D721Med (cell line): Measurements from ENCODE around the gene NF2.

ENCODE experiments used
- DNase-seq: peaks from one replicate; pipeline ENCODE4 v3.0.0; 2011; ENCODE audit warnings: low spot score; ENCODE audit not compliant: insufficient read length
- FAIRE-seq: peaks from 2 replicates; lab custom pipeline; 2011; peaks lifted over from hg19 to GRCh38; lab: Jason Lieb, UNC
- TF ChIP-seq, protein P1 (sequence below): IDR thresholded peaks from 2 replicates; pipeline ENCODE4 v1.5.1; 2012; ENCODE audit warnings: mild to moderate bottlenecking, control low read depth; ENCODE audit not compliant: insufficient read depth; ENCODE audit errors: missing control alignments

Gene NF2

DNA sequence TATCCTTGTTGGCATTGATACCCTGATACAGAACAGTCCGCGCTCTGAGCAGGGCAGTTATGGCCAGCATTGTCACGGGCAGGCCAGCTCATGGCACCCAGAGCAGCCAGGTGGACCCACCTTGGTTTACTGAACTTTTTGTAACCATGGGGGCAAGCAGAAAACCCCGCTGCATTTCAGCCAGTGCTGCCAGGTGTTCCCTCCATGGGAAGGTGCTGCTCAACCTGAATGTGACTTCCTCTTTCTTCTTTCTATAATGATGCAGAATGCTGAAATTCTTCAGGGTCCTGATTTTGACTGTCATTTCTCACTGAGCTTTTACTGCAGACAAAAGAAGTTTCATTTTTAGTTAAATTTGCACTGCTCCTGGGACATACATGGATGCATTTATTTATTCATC lies 80.8 kb downstream of the NF2 start:
- FAIRE-seq, result no peak
- TF ChIP-seq, protein P1, sequence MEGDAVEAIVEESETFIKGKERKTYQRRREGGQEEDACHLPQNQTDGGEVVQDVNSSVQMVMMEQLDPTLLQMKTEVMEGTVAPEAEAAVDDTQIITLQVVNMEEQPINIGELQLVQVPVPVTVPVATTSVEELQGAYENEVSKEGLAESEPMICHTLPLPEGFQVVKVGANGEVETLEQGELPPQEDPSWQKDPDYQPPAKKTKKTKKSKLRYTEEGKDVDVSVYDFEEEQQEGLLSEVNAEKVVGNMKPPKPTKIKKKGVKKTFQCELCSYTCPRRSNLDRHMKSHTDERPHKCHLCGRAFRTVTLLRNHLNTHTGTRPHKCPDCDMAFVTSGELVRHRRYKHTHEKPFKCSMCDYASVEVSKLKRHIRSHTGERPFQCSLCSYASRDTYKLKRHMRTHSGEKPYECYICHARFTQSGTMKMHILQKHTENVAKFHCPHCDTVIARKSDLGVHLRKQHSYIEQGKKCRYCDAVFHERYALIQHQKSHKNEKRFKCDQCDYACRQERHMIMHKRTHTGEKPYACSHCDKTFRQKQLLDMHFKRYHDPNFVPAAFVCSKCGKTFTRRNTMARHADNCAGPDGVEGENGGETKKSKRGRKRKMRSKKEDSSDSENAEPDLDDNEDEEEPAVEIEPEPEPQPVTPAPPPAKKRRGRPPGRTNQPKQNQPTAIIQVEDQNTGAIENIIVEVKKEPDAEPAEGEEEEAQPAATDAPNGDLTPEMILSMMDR, result no peak
- DNase-seq, result no peak

DNA sequence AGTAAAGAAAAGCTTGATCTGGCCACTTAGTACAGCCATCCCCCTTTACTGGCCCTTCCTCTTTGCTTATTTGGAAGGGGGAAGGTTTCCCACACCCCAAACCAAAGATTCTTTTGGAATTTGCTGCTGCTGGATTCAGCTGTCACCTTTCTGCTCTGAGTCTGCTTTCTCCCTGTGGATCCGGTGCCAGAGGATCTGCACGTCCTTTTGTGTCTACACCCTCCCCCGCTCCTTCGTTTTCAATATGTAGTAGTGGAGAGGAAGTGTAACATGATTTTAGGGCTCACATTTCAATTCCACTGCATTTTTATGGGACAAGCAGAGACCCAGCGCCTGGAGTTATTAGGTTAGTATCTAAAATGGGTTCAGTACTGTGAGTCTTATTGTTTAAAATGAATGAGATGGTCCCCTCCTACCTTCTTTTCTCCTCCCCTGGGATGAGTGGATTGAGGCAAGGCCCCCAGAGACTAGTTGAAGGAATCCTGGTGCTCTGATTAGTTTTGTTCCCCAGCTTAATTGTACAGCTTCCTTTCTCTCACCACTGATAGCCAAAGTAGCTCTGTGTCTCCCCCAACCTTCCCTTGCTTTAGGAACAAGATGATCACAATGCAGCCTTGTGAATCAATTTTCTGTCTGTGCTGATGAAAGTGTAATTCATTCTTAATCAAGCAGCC lies 85.9 kb downstream of the NF2 start:
- no peak for FAIRE-seq
- TF ChIP-seq, protein P1, result no peak
- no peak for DNase-seq

DNA sequence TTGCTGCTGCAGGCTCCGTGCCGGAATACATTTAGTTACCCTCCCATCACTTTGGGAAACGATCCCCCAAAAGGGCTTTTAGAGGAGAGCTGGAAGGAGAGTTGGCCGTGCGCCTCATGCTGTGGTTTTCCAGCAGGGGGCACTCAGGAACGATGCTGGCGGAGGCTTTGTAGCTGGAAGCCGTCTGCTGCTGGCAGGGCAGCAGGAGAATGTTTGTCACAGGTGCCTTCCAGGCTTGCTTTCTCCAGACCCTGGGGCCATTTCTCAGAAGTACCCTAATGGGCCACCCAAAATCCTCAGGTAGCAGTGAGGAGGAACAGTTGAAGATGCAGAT lies 86.4 kb downstream of the NF2 start:
- FAIRE-seq (no peak), DNase-seq (no peak)
- TF ChIP-seq, protein P1, result peak; percentile 68

DNA sequence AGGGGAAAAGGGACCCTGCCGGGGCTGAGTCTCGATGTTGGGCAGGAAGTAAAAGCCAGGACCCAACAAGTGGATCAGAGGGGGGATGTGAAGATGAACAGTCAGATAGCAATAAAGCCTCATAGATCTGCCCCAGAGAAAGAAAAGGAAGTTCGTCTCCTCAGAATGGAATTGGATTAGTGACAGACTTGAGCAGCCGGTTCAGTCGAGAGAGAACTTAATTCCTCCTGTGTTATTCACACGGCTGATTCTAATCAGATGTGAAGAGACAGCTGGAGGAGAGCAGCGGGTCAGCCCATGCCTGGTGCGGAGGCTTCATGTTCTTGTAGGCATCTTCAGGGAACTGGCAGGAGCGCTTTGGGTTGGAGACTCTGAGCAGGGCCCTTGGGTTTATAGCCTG lies 87.0 kb downstream of the NF2 start:
- DNase-seq (no peak), FAIRE-seq (no peak)
- TF ChIP-seq, protein P1, result no peak

DNA sequence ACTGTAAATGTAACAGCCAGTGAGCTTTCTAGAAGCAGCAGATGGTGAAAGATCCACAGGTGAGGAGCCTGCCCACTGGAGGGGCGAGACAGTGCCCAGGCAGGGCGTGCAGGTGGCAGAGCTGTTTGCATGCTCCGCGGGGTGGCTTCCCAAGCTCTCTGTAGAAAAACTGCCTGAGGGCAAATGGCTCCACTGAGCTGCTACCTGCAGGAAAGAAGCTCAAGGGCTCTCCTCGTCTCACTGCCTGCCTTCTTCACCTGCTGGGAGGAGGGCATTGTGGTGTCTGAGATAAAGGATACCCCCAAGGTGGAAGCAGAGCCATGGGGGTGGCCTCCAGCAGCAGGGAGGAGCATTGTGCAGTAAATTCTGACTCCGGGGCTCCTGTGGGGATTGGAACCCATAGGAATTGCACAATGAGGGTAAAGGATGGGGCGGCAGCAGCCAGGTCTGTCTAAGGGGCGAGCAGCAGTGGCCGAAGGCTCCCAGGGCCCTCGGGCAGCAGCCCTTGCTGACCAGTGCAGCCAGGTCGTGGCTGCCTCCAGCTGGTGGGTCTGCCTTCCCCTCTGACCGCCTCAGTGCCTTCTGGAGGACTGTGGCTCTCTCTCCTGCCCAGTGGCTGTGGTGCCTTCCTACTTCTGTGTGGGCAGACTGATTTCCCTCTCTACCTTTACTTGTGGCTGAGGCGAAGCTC lies 88.3 kb downstream of the NF2 start:
- DNase-seq (no peak), FAIRE-seq (no peak)

DNA sequence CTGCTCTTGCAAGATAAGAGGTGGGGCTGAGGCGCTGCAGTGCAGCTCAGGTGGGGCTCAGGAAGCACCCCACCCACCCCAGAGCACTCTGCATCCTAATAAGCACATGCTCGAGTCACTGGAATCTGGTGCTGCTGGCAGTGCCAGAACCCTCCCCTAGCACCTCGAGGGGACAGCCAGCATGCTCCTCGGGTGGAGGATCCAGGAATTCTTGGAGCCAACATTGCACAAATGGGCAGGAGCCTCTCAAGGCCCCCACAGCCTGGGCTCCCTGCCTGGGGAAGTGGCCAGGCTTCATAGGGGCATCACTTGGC lies 88.9 kb downstream of the NF2 start:
- TF ChIP-seq, protein P1, result no peak
- FAIRE-seq (no peak), DNase-seq (no peak)

More for the DNA sequence above, 88.3 kb downstream of the NF2 start:
- TF ChIP-seq, protein P1, result no peak

DNA sequence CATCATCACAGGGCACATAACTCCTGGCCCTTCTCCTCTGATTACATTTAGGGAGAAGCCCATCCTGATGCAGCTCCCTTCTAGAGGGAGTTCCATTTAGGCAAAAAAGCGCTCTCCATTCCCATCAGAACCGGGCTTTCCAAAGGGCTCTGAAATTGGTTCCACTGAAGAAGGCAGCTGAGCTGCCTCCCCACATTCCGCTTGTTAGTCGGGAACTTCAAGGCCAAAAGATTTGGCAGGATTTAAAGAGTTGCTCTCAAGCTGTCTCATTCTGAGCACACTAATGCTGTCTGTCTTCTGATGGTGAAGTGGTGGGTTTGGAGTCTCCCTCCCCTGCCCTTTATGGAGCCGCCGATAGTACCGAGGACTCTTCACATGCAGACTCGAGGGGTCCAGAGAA lies 89.7 kb downstream of the NF2 start:
- FAIRE-seq, result no peak
- TF ChIP-seq, protein P1, result no peak

More for the DNA sequence above, 89.7 kb downstream of the NF2 start:
- DNase-seq, result no peak
